HCT116 (cell line): ENCODE measurements around the gene PKP3. TPM values are rescaled to one million over a fixed set of nuclear protein-coding genes. Genes with fewer than 3 reads are reported as not detected.

Experiments
- ATAC-seq: fragments of 200-7000 bp; cut with Tn5 transposase; 2 replicates; pipeline ENCODE4 v1.9.1; 2020; ENCODE audit warnings: mild to moderate bottlenecking, moderate library complexity
- BruUV-seq: library from RNA; stranded (reverse); fragments of 400-500 nt; replicated peaks from 2 replicates; lab custom pipeline; 2021; lab: Mats Ljungman, UMichigan
- CTCF ChIA-PET: fragments of 300-600 bp; sonication (Branson Sonifier 250); formaldehyde crosslinking; loops from one replicate; lab custom pipeline; 2021; ENCODE audit warnings: antibody characterized with exemption; lab: Charles Lee
- POLR2A ChIA-PET: fragments of 300-600, 350-600 bp; sonication (Branson Sonifier 250); formaldehyde crosslinking; loops from one replicate; lab custom pipeline; 2021; ENCODE audit warnings: antibody characterized with exemption; lab: Charles Lee
- RAD21 ChIA-PET, 2 experiments: fragments of 300-600 bp; sonication (Branson Sonifier 250); formaldehyde crosslinking; loops; one replicate each; lab custom pipeline; 2023; ENCODE audit warnings: low total read pairs in 2 of 2; ENCODE audit not compliant: uncharacterized antibody in 2 of 2, unreplicated experiment in 2 of 2, low non-redundant PET in 1 of 2; lab: Charles Lee
- DNase-seq: peaks from one replicate; pipeline ENCODE4 v3.0.0-alpha.2; 2010; ENCODE audit warnings: low read depth, low spot score
- H2AFZ ChIP-seq: fragments of 200-600 bp; shearing (Covaris generic), sonication (generic); 2 replicates; pipeline ENCODE4 v1.6.1; 2017; ENCODE audit warnings: low read depth, mixed run types, mixed read lengths, antibody characterized with exemption, low read length; ENCODE audit not compliant: poor library complexity, severe bottlenecking
- H3K27ac ChIP-seq: 2 replicates; pipeline ENCODE4 v1.5.1; 2012; ENCODE audit warnings: low read depth, low read length
- H3K27me3 ChIP-seq: fragments of 200-600 bp; sonication (generic); 2 replicates; pipeline ENCODE4 v1.6.1; 2016; ENCODE audit warnings: mixed run types, low read length, mixed read lengths; ENCODE audit not compliant: insufficient read depth
- H3K36me3 ChIP-seq, 2 experiments: fragments of 200-500 bp in 1 of 2; fragments of 200-600 bp in 1 of 2; sonication (Bioruptor generic) in 1 of 2; sonication (generic) in 1 of 2; 2 replicates each; pipeline versions ENCODE4 v1.5.1 to v1.6.1; 2014 to 2016; ENCODE audit warnings: low read length in 2 of 2, inconsistent platforms in 1 of 2, mixed read lengths in 1 of 2, mixed run types in 1 of 2; ENCODE audit not compliant: insufficient read depth in 2 of 2, control insufficient read depth in 1 of 2
- H3K4me1 ChIP-seq, 2 experiments: fragments of 200-600 bp in 1 of 2; sonication (generic) in 1 of 2; 2 replicates each; pipeline versions ENCODE4 v1.5.1 to v1.6.1; 2012 to 2017; ENCODE audit warnings: low read length in 2 of 2, inconsistent platforms in 1 of 2, mild to moderate bottlenecking in 1 of 2, mixed read lengths in 1 of 2, mixed run types in 1 of 2, moderate library complexity in 1 of 2; ENCODE audit not compliant: insufficient read depth in 2 of 2, control insufficient read depth in 1 of 2
- H3K4me2 ChIP-seq: fragments of 200-600 bp; sonication (generic); 2 replicates; pipeline ENCODE4 v1.6.1; 2017; ENCODE audit warnings: mixed run types, low read length, mixed read lengths
- H3K4me3 ChIP-seq, 2 experiments: fragments of 200-600 bp in 1 of 2; sonication (generic) in 1 of 2; replicated peaks in 1 of 2; 2 replicates each; pipeline ENCODE4 v1.5.1; 2011 to 2016; ENCODE audit warnings: low read length in 2 of 2, control low read depth in 1 of 2, low read depth in 1 of 2, mild to moderate bottlenecking in 1 of 2, mixed read lengths in 1 of 2, mixed run types in 1 of 2
- H3K79me2 ChIP-seq: fragments of 200-600 bp; sonication (generic); 2 replicates; pipeline ENCODE4 v1.6.1; 2017; ENCODE audit warnings: mild to moderate bottlenecking, mixed run types, low read length, moderate library complexity, mixed read lengths; ENCODE audit not compliant: insufficient read depth
- H3K9ac ChIP-seq: fragments of 200-600 bp; sonication (generic); 2 replicates; pipeline ENCODE4 v1.6.1; 2016; ENCODE audit warnings: low read length, mixed read lengths
- H3K9me2 ChIP-seq: fragments of 200-600 bp; sonication (generic), shearing (Covaris generic); 2 replicates; pipeline ENCODE4 v1.6.1; 2017; ENCODE audit warnings: mixed run types, mild to moderate bottlenecking, moderate library complexity; ENCODE audit not compliant: insufficient read depth
- H3K9me3 ChIP-seq, 2 experiments: fragments of 200-500 bp in 1 of 2; fragments of 200-600 bp in 1 of 2; sonication (Bioruptor generic) in 1 of 2; sonication (generic) in 1 of 2; 2 replicates each; pipeline ENCODE4 v1.6.1; 2014 to 2017; ENCODE audit warnings: low read length in 2 of 2, mixed read lengths in 2 of 2, inconsistent platforms in 1 of 2, low read depth in 1 of 2, mild to moderate bottlenecking in 1 of 2, mixed run types in 1 of 2, moderate library complexity in 1 of 2; ENCODE audit not compliant: control insufficient read depth in 1 of 2, insufficient read depth in 1 of 2
- H4K20me1 ChIP-seq: fragments of 200-600 bp; sonication (generic), shearing (Covaris generic); 2 replicates; pipeline ENCODE4 v1.6.1; 2017; ENCODE audit warnings: mixed run types, mild to moderate bottlenecking, moderate library complexity; ENCODE audit not compliant: insufficient read depth
- CBX3 ChIP-seq: IDR thresholded peaks from 2 replicates; pipeline ENCODE4 v1.6.1; 2012; ENCODE audit warnings: low read depth
- CEBPB ChIP-seq: IDR thresholded peaks from 2 replicates; pipeline ENCODE4 v1.6.1; 2012; ENCODE audit warnings: low read depth
- CTCF ChIP-seq, 3 experiments: fragments of 200-600 bp in 1 of 3; sonication (generic) in 1 of 3; IDR thresholded peaks in 2 of 3; conservative IDR thresholded peaks in 1 of 3; 2 replicates each; pipeline ENCODE4 v1.5.1; 2012 to 2017; ENCODE audit warnings: low read depth in 2 of 3, low read length in 2 of 3, antibody characterized with exemption in 1 of 3, borderline replicate concordance in 1 of 3, control low read depth in 1 of 3, mild to moderate bottlenecking in 1 of 3, mixed read lengths in 1 of 3, mixed run types in 1 of 3, moderate library complexity in 1 of 3; ENCODE audit not compliant: insufficient read depth in 1 of 3
- EGR1 ChIP-seq: IDR thresholded peaks from 2 replicates; pipeline ENCODE4 v1.6.1; 2012; ENCODE audit warnings: low read depth
- EZH2 ChIP-seq: fragments of 200-600 bp; sonication (generic); IDR thresholded peaks from 2 replicates; pipeline ENCODE4 v1.6.1; 2017; ENCODE audit warnings: antibody characterized with exemption, mixed run types
- EZH2phosphoT487 ChIP-seq: fragments of 200-600 bp; IDR thresholded peaks from 2 replicates; pipeline ENCODE4 v1.6.1; 2018; ENCODE audit warnings: antibody characterized with exemption, borderline replicate concordance
- FOSL1 ChIP-seq: IDR thresholded peaks from 2 replicates; pipeline ENCODE4 v1.6.1; 2012; ENCODE audit warnings: low read depth
- JUND ChIP-seq: IDR thresholded peaks from 2 replicates; pipeline ENCODE4 v1.6.1; 2012
- POLR2A ChIP-seq: IDR thresholded peaks from 2 replicates; pipeline ENCODE4 v1.7.0; 2011; ENCODE audit warnings: borderline replicate concordance; ENCODE audit not compliant: insufficient read depth, insufficient read length; ENCODE audit errors: extremely low read depth
- POLR2AphosphoS5 ChIP-seq: IDR thresholded peaks from 2 replicates; pipeline ENCODE4 v1.6.1; 2011; ENCODE audit warnings: mild to moderate bottlenecking, low read depth, low read length, moderate library complexity
- RAD21 ChIP-seq: IDR thresholded peaks from 2 replicates; pipeline ENCODE4 v1.6.1; 2012; ENCODE audit warnings: low read depth, mild to moderate bottlenecking
- TCF7L2 ChIP-seq: IDR thresholded peaks from 2 replicates; pipeline ENCODE4 v1.7.0; 2011; ENCODE audit warnings: borderline replicate concordance, inconsistent platforms; ENCODE audit not compliant: insufficient read depth, insufficient read length; ENCODE audit errors: extremely low read depth
- YY1 ChIP-seq: IDR thresholded peaks from 2 replicates; pipeline ENCODE4 v1.6.1; 2011; ENCODE audit warnings: low read length, low read depth, moderate library complexity, mild to moderate bottlenecking; ENCODE audit not compliant: insufficient replicate concordance; ENCODE audit errors: extremely low read depth
- ZFX ChIP-seq: fragments of 450-650 bp; IDR thresholded peaks from 2 replicates; pipeline ENCODE4 v1.6.1; 2017
- ZNF274 ChIP-seq: fragments of 200-500 bp; sonication (Bioruptor generic); IDR thresholded peaks from 2 replicates; pipeline ENCODE4 v1.6.1; 2014; ENCODE audit warnings: mild to moderate bottlenecking, low read depth, low read length, inconsistent platforms
- intact Hi-C: fragments of 100-400 bp; cut with micrococcal nuclease; formaldehyde crosslinking; loops from 2 replicates; pipeline ENCODE4 v1.10.0; 2022
- total RNA-seq: library from RNA; stranded (reverse); gene quantifications from one replicate; pipeline ENCODE4 v1.2.1, GENCODE V29; 2021; ENCODE audit not compliant: unreplicated experiment
- TF ChIP-seq, protein P1 (sequence below): IDR thresholded peaks from 2 replicates; pipeline ENCODE4 v1.6.1; 2011; ENCODE audit warnings: mild to moderate bottlenecking, low read length, moderate library complexity; ENCODE audit not compliant: insufficient replicate concordance; ENCODE audit errors: extremely low read depth
- TF ChIP-seq, protein P2 (sequence below): IDR thresholded peaks from 2 replicates; pipeline ENCODE4 v1.6.1; 2012
- TF ChIP-seq, protein P3 (sequence below): IDR thresholded peaks from 2 replicates; pipeline ENCODE4 v1.6.1; 2012

The PKP3 gene
- total RNA-seq, 1 experiment from 2014 or later: 157 TPM

DNA sequence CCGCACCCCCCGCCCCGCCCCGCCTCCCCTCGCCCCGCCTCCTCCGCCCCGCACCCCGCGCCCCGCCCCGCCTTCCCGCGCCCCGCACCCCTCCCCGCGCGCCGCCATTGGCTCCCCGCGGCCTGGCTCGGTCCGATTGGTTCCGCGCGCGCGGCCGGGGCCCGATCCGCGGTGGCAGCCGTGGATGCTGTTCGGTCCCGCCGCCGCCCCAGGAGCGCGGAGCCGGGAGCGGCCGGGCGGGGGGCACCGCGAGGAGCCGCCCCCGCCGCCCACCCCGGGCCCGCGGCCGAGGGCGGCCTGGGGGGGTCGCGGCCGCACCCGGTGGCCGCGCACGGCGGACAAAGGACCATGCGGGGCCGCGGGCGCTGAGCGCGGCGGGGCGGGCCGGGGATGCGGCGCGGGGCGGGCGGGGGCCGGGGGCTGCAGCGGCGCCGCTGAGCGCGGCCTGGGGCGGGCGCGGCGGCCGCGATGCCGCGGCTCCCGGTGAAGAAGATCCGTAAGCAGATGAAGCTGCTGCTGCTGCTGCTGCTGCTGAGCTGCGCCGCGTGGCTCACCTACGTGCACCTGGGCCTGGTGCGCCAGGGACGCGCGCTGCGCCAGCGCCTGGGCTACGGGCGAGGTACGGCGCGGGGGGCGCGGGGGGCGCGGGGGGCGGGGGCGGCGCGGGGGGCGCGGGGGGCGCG, 24.5 kb upstream of the PKP3 start, which contains the start of gene B4GALNT4:
Gene B4GALNT4 (plus strand): TSS at position 164 of the 683 bp plus-strand sequence. CDS start 305 bp downstream, at position 469.
- no peaks in the 10 kb centered on the region for H3K9me3 ChIP-seq
- no TSS peak for BruUV-seq
- ATAC-seq: peak; percentile 63
- no peaks in the 10 kb centered on the region for H3K9me2 ChIP-seq
- peak within 1 kb of the TSS; percentile 64 for H3K9ac ChIP-seq
- H2AFZ ChIP-seq: no peak within 1 kb of the TSS
- H3K36me3 ChIP-seq: peaks cover 0 to 11% of the 10 kb centered on the region in 2 experiments; a peak in 1 of 4 replicates
- intact Hi-C loops: no loop called here
- peaks cover 16% of the 10 kb centered on the region; the same call in 1 of the 2 replicates for H3K79me2 ChIP-seq
- peak within 1 kb of the TSS; percentile 78 for H3K4me2 ChIP-seq
- H3K27me3 ChIP-seq: no peaks in the 10 kb centered on the region
- ChIA-PET POLR2A (no interaction called here), RAD21 (no interaction called here), CTCF (no interaction called here)
- no peak for DNase-seq
- no peaks in the 10 kb centered on the region for H4K20me1 ChIP-seq
- H3K27ac ChIP-seq: peak within 1 kb of the TSS; percentile 56; the same call in 1 of the 2 replicates
- peaks cover 0 to 14% of the 10 kb centered on the region in 2 experiments; a peak in 2 of 4 replicates for H3K4me1 ChIP-seq
- no peak for TF ChIP-seq ZNF274
- TF ChIP-seq EZH2phosphoT487: no peak
- no peak for TF ChIP-seq POLR2A
- TF ChIP-seq, protein P1, sequence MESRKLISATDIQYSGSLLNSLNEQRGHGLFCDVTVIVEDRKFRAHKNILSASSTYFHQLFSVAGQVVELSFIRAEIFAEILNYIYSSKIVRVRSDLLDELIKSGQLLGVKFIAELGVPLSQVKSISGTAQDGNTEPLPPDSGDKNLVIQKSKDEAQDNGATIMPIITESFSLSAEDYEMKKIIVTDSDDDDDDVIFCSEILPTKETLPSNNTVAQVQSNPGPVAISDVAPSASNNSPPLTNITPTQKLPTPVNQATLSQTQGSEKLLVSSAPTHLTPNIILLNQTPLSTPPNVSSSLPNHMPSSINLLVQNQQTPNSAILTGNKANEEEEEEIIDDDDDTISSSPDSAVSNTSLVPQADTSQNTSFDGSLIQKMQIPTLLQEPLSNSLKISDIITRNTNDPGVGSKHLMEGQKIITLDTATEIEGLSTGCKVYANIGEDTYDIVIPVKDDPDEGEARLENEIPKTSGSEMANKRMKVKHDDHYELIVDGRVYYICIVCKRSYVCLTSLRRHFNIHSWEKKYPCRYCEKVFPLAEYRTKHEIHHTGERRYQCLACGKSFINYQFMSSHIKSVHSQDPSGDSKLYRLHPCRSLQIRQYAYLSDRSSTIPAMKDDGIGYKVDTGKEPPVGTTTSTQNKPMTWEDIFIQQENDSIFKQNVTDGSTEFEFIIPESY: no peak
- no peak for TF ChIP-seq CEBPB
- TF ChIP-seq RAD21: no peak
- TF ChIP-seq, protein P2, sequence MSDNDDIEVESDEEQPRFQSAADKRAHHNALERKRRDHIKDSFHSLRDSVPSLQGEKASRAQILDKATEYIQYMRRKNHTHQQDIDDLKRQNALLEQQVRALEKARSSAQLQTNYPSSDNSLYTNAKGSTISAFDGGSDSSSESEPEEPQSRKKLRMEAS: no peak
- TF ChIP-seq CBX3: no peak
- TF ChIP-seq YY1: no peak
- no peak for TF ChIP-seq CTCF (IDR thresholded peaks at IDR 0.05 in 2 of 3, conservative IDR thresholded peaks at IDR 0.05 in 1 of 3; ENCODE audit: borderline replicate concordance in 1 of 3, insufficient read depth in 1 of 3, low read depth in 2 of 3, low read length in 2 of 3)
- TF ChIP-seq EZH2: no peak
- no peak for TF ChIP-seq POLR2AphosphoS5
- TF ChIP-seq, protein P3, sequence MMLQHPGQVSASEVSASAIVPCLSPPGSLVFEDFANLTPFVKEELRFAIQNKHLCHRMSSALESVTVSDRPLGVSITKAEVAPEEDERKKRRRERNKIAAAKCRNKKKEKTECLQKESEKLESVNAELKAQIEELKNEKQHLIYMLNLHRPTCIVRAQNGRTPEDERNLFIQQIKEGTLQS: no peak
- TF ChIP-seq FOSL1: no peak
- no peak for TF ChIP-seq EGR1
- no peak for TF ChIP-seq TCF7L2
- TF ChIP-seq JUND: no peak
- no peak for TF ChIP-seq ZFX
- peak within 1 kb of the TSS; percentile 52 to 64 for H3K4me3 ChIP-seq
